Measurements from ENCODE around the gene MATCAP1. TPM values are rescaled to one million over a fixed set of nuclear protein-coding genes. Genes with fewer than 3 reads are reported as not detected.

Gene MATCAP1
- total RNA-seq, 1 experiment from 2014 or later: 22.2 TPM

- peaks cover 27% of the 10 kb centered on the region for H3K4me1 Mint-ChIP-seq (ENCODE audit: low read depth, unreplicated experiment)
- H3K9me3 ChIP-seq: no peaks in the 10 kb centered on the region
- DNase-seq: no peak
- no peaks in the 10 kb centered on the region for H3K27me3 ChIP-seq (replicated peaks; ENCODE audit: control insufficient read depth, insufficient read depth, low read length)
- no peak for TF ChIP-seq CTCF (IDR thresholded peaks at IDR 0.05; ENCODE audit: insufficient read depth in 1 of 2, low read depth in 1 of 2, low read length in 1 of 2, severe bottlenecking in 1 of 2, unreplicated experiment in 1 of 2)
- no peak overlapping the region for H3K27ac Mint-ChIP-seq (ENCODE audit: unreplicated experiment)
- no TSS peak for BruUV-seq (replicated peaks)
- 0 out of 2 replicates have a peak, but pooled peaks cover 4% of the 10 kb centered on the region for H3K36me3 ChIP-seq (ENCODE audit: control insufficient read depth, insufficient read depth, low read length)
- H3K9me3 Mint-ChIP-seq (ENCODE audit: unreplicated experiment): no peaks in the 10 kb centered on the region
- H3K36me3 Mint-ChIP-seq (ENCODE audit: insufficient read depth, unreplicated experiment): peaks cover 22% of the 10 kb centered on the region
- POLR2A ChIA-PET: no interaction called here
- H3K4me3 Mint-ChIP-seq (ENCODE audit: unreplicated experiment): no peak overlapping the region
- H3K4me3 ChIP-seq (ENCODE audit: low read depth, low read length): no peak overlapping the region
- H3K4me1 ChIP-seq: peaks cover 7% of the 10 kb centered on the region; the same call in 1 of the 2 replicates
- intact Hi-C loops (cut with micrococcal nuclease; ENCODE audit: unreplicated experiment): no loop called here
- H3K27me3 Mint-ChIP-seq (ENCODE audit: insufficient read depth, unreplicated experiment): peaks cover 4% of the 10 kb centered on the region
- CTCF ChIA-PET: interaction anchor here (0.9 to 1.5 kb wide), 3 partner anchors 26 to 686 kb away, joined by 3 read pairs; no protein-coding TSS in a partner anchor
Measured at GRCh38 chr16:67223992-67224391, 40.2 kb upstream of the MATCAP1 start.

- Mint-ChIP-seq H3K27me3 (ENCODE audit: insufficient read depth, unreplicated experiment) (peaks cover 4% of the 10 kb centered on the region), H3K4me3 (ENCODE audit: unreplicated experiment) (no peak overlapping the region), H3K9me3 (ENCODE audit: unreplicated experiment) (no peaks in the 10 kb centered on the region), H3K36me3 (ENCODE audit: insufficient read depth, unreplicated experiment) (no peaks in the 10 kb centered on the region), H3K27ac (ENCODE audit: unreplicated experiment) (no peak overlapping the region), H3K4me1 (ENCODE audit: low read depth, unreplicated experiment) (peaks cover 14% of the 10 kb centered on the region)
- H3K9me3 ChIP-seq: no peaks in the 10 kb centered on the region
- no peak overlapping the region for H3K4me3 ChIP-seq (ENCODE audit: low read depth, low read length)
- no peaks in the 10 kb centered on the region for H3K36me3 ChIP-seq (ENCODE audit: control insufficient read depth, insufficient read depth, low read length)
- no TSS peak for BruUV-seq (replicated peaks)
- no peak for TF ChIP-seq CTCF (IDR thresholded peaks at IDR 0.05; ENCODE audit: insufficient read depth in 1 of 2, low read depth in 1 of 2, low read length in 1 of 2, severe bottlenecking in 1 of 2, unreplicated experiment in 1 of 2)
- ChIA-PET CTCF (interaction anchor here (0.9 kb wide), 1 partner anchor 39 kb away, joined by 6 read pairs; no protein-coding TSS in a partner anchor), POLR2A (interaction anchor here (1.5 kb wide), 1 partner anchor 10 kb away, joined by 5 read pairs; the partner anchor contains the start of gene TMEM208)
- peaks cover 15% of the 10 kb centered on the region; the same call in 1 of the 2 replicates for H3K4me1 ChIP-seq
- DNase-seq: no peak
- intact Hi-C loops (cut with micrococcal nuclease; ENCODE audit: unreplicated experiment): no loop called here
- no peaks in the 10 kb centered on the region for H3K27me3 ChIP-seq (replicated peaks; ENCODE audit: control insufficient read depth, insufficient read depth, low read length)
Measured at GRCh38 chr16:67216612-67217490, 33.1 kb upstream of the MATCAP1 start.

- Histone ChIP-seq H3K9me3 (no peaks in the 10 kb centered on the region), H3K36me3 (ENCODE audit: control insufficient read depth, insufficient read depth, low read length) (no peaks in the 10 kb centered on the region), H3K4me1 (peaks cover 15% of the 10 kb centered on the region; the same call in 1 of the 2 replicates), H3K4me3 (ENCODE audit: low read depth, low read length) (no peak overlapping the region), H3K27me3 (replicated peaks; ENCODE audit: control insufficient read depth, insufficient read depth, low read length) (no peaks in the 10 kb centered on the region)
- H3K27ac Mint-ChIP-seq (ENCODE audit: unreplicated experiment): no peak overlapping the region
- no peaks in the 10 kb centered on the region for H3K9me3 Mint-ChIP-seq (ENCODE audit: unreplicated experiment)
- CTCF ChIA-PET: interaction anchor here (0.5 kb wide), 1 partner anchor 30 kb away, joined by 5 read pairs; no protein-coding TSS in a partner anchor
- POLR2A ChIA-PET: no interaction called here
- H3K4me1 Mint-ChIP-seq (ENCODE audit: low read depth, unreplicated experiment): peaks cover 14% of the 10 kb centered on the region
- no TSS peak for BruUV-seq (replicated peaks)
- intact Hi-C loops (cut with micrococcal nuclease; ENCODE audit: unreplicated experiment): no loop called here
- no peak for TF ChIP-seq CTCF (IDR thresholded peaks at IDR 0.05; ENCODE audit: insufficient read depth in 1 of 2, low read depth in 1 of 2, low read length in 1 of 2, severe bottlenecking in 1 of 2, unreplicated experiment in 1 of 2)
- no peak overlapping the region for H3K4me3 Mint-ChIP-seq (ENCODE audit: unreplicated experiment)
- peaks cover 4% of the 10 kb centered on the region for H3K27me3 Mint-ChIP-seq (ENCODE audit: insufficient read depth, unreplicated experiment)
- no peak for DNase-seq
- no peaks in the 10 kb centered on the region for H3K36me3 Mint-ChIP-seq (ENCODE audit: insufficient read depth, unreplicated experiment)
Measured at GRCh38 chr16:67215706-67216105, 31.9 kb upstream of the MATCAP1 start.

Measured in Caco-2 (cell line).